ENCODE measurements around the gene PRKAG2.

PRKAG2 gene

GRCh38 chr7:151853896-151854719 lies 22.8 kb downstream of the PRKAG2 start:
- TF ChIP-seq, protein P1, sequence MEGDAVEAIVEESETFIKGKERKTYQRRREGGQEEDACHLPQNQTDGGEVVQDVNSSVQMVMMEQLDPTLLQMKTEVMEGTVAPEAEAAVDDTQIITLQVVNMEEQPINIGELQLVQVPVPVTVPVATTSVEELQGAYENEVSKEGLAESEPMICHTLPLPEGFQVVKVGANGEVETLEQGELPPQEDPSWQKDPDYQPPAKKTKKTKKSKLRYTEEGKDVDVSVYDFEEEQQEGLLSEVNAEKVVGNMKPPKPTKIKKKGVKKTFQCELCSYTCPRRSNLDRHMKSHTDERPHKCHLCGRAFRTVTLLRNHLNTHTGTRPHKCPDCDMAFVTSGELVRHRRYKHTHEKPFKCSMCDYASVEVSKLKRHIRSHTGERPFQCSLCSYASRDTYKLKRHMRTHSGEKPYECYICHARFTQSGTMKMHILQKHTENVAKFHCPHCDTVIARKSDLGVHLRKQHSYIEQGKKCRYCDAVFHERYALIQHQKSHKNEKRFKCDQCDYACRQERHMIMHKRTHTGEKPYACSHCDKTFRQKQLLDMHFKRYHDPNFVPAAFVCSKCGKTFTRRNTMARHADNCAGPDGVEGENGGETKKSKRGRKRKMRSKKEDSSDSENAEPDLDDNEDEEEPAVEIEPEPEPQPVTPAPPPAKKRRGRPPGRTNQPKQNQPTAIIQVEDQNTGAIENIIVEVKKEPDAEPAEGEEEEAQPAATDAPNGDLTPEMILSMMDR (IDR thresholded peaks at IDR 0.05), result no peak
- TF ChIP-seq ZFX (IDR thresholded peaks at IDR 0.05; ENCODE audit: borderline replicate concordance), result no peak
- no peak overlapping the region for H3K27ac ChIP-seq

DNA sequence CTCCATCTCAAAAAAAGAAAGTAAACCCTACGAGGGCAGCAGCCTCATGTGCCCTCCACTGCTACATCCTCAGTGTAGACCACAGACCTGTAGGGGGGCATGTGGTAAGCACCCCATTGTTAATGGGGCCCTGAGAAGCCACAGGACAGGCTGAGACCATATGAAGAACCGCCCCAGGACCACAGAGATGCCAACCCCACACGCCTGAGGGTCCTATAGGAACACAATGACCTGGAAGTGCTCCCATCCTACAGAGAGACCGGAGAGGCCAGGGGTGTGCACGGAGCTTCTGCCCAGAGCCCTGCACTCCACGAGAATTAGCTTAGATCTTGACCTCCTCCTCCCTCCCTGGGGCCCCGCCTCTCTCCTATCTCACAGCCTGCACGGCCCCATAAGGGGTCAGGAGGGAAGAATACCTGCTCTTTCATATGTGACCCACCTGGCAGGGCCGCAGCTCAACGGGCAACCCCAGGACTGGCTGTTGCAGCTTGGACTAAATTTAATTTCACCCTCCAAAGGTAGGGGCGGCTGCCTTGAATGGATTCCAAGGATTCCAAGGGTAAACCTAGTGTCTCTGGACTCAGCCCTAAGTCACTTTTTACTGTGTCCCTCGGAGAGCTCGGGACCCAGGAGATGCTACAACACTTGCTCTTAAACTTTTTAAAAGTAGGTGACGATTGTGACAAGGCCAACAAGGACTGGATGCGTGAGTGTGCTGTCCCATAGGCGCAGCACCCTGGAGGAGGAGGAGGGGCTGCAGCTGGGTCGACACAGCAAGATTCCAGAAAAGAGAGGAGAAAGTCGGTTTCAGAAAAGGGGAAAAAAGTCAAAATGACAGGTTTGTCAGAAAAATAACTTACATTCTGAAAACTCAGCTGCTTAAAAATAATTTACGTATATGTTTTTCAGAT lies 24.2 kb downstream of the PRKAG2 start:
- TF ChIP-seq ZFX (IDR thresholded peaks at IDR 0.05; ENCODE audit: borderline replicate concordance), result no peak
- TF ChIP-seq, protein P1 (IDR thresholded peaks at IDR 0.05), result no peak
- H3K27ac ChIP-seq, result no peak overlapping the region

- no peak for TF ChIP-seq ZFX (IDR thresholded peaks at IDR 0.05; ENCODE audit: borderline replicate concordance)
- TF ChIP-seq, protein P1 (IDR thresholded peaks at IDR 0.05), result no peak
- no peak overlapping the region for H3K27ac ChIP-seq
These were observed 25.1 kb downstream of the PRKAG2 start for GRCh38 chr7:151851782-151852181.

GRCh38 chr7:151851145-151851751 lies 25.7 kb downstream of the PRKAG2 start:
- no peak overlapping the region for H3K27ac ChIP-seq

GRCh38 chr7:151850491-151851124 lies 26.3 kb downstream of the PRKAG2 start:
- no peak for TF ChIP-seq ZFX (IDR thresholded peaks at IDR 0.05; ENCODE audit: borderline replicate concordance)
- TF ChIP-seq, protein P1 (IDR thresholded peaks at IDR 0.05), result no peak

More at GRCh38 chr7:151851145-151851751, 25.7 kb downstream of the PRKAG2 start:
- TF ChIP-seq, protein P1 (IDR thresholded peaks at IDR 0.05), result no peak
- TF ChIP-seq ZFX (IDR thresholded peaks at IDR 0.05; ENCODE audit: borderline replicate concordance), result no peak

DNA sequence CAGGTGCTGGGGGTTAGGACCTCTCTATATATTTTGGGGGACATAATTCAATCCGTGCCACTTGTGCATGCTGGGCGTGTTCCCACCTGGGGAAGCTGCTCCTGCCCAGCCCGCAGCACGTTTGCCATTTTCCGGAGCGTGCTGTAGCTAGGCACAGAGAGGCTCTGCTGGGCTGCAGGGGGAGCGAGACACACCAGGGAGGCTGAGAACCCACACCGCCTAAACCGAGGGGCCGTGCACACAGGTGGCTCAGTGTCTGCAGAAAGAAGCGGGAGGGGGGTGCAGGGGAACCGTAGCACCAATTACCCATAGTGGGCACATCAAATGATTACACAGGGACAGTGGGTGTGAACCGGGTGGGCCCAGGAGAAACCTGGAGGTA lies 27.0 kb downstream of the PRKAG2 start:
- H3K27ac ChIP-seq, result no peak overlapping the region
- TF ChIP-seq, protein P1 (IDR thresholded peaks at IDR 0.05), result no peak
- TF ChIP-seq ZFX (IDR thresholded peaks at IDR 0.05; ENCODE audit: borderline replicate concordance), result no peak

More at GRCh38 chr7:151850491-151851124, 26.3 kb downstream of the PRKAG2 start:
- no peak overlapping the region for H3K27ac ChIP-seq
